Rectal smooth muscle tissue (tissue), 1 donor: Measurements from ENCODE around the gene ADAMTS17.

ENCODE experiments used
- H3K27ac ChIP-seq: one replicate; pipeline ENCODE4 v1.7.0; 2013; ENCODE audit warnings: low read depth, low read length, inconsistent platforms
- H3K27me3 ChIP-seq: one replicate; pipeline ENCODE4 v1.7.0; 2013; ENCODE audit warnings: low read length; ENCODE audit not compliant: control insufficient read depth, insufficient read depth
- H3K36me3 ChIP-seq: one replicate; pipeline ENCODE4 v1.7.0; 2013; ENCODE audit warnings: low read length; ENCODE audit not compliant: control insufficient read depth, insufficient read depth
- H3K4me1 ChIP-seq: one replicate; pipeline ENCODE4 v1.7.0; 2013; ENCODE audit warnings: low read length; ENCODE audit not compliant: control insufficient read depth, insufficient read depth
- H3K4me3 ChIP-seq: one replicate; pipeline ENCODE4 v1.7.0; 2013; ENCODE audit warnings: low read length
- H3K9ac ChIP-seq: one replicate; pipeline ENCODE4 v1.7.0; 2013; ENCODE audit warnings: low read length

Gene ADAMTS17

GRCh38 chr15:99994849-99995248 is 346.9 kb downstream of the ADAMTS17 start:
- no peaks in the 10 kb centered on the region for H3K27me3 ChIP-seq
- H3K27ac ChIP-seq, result no peak overlapping the region
- no peak overlapping the region for H3K4me3 ChIP-seq
- no peaks in the 10 kb centered on the region for H3K36me3 ChIP-seq
- H3K4me1 ChIP-seq, result no peaks in the 10 kb centered on the region
- H3K9ac ChIP-seq, result no peak overlapping the region

GRCh38 chr15:99993681-99994131 is 348.1 kb downstream of the ADAMTS17 start:
- no peaks in the 10 kb centered on the region for H3K36me3 ChIP-seq
- H3K4me1 ChIP-seq, result no peaks in the 10 kb centered on the region
- H3K27me3 ChIP-seq, result no peaks in the 10 kb centered on the region
- H3K4me3 ChIP-seq, result no peak overlapping the region
- H3K9ac ChIP-seq, result no peak overlapping the region
- no peak overlapping the region for H3K27ac ChIP-seq

GRCh38 chr15:99993262-99993661 is 348.5 kb downstream of the ADAMTS17 start:
- no peaks in the 10 kb centered on the region for H3K4me1 ChIP-seq
- H3K9ac ChIP-seq, result no peak overlapping the region
- no peaks in the 10 kb centered on the region for H3K36me3 ChIP-seq
- H3K4me3 ChIP-seq, result no peak overlapping the region
- no peak overlapping the region for H3K27ac ChIP-seq
- no peaks in the 10 kb centered on the region for H3K27me3 ChIP-seq

- no peaks in the 10 kb centered on the region for H3K36me3 ChIP-seq
- no peaks in the 10 kb centered on the region for H3K27me3 ChIP-seq
- no peak overlapping the region for H3K27ac ChIP-seq
- no peaks in the 10 kb centered on the region for H3K4me1 ChIP-seq
- no peak overlapping the region for H3K4me3 ChIP-seq
- no peak overlapping the region for H3K9ac ChIP-seq
Measured at GRCh38 chr15:99992611-99993231, 349.1 kb downstream of the ADAMTS17 start.

- no peaks in the 10 kb centered on the region for H3K4me1 ChIP-seq
- H3K36me3 ChIP-seq, result no peaks in the 10 kb centered on the region
- peaks cover 3% of the 10 kb centered on the region for H3K27me3 ChIP-seq
- no peak overlapping the region for H3K4me3 ChIP-seq
- H3K27ac ChIP-seq, result no peak overlapping the region
- H3K9ac ChIP-seq, result no peak overlapping the region
Measured at GRCh38 chr15:99989095-99989494, 352.7 kb downstream of the ADAMTS17 start.

- H3K9ac ChIP-seq, result no peak overlapping the region
- no peaks in the 10 kb centered on the region for H3K36me3 ChIP-seq
Measured at GRCh38 chr15:99987701-99988100, 354.1 kb downstream of the ADAMTS17 start.

GRCh38 chr15:99987119-99987506 is 354.7 kb downstream of the ADAMTS17 start:
- Histone ChIP-seq H3K9ac (no peak overlapping the region), H3K27ac (no peak overlapping the region)

More at GRCh38 chr15:99987701-99988100, 354.1 kb downstream of the ADAMTS17 start:
- no peak overlapping the region for H3K4me3 ChIP-seq
- H3K27ac ChIP-seq, result no peak overlapping the region
- no peaks in the 10 kb centered on the region for H3K4me1 ChIP-seq
- peaks cover 3% of the 10 kb centered on the region for H3K27me3 ChIP-seq

GRCh38 chr15:99986297-99987118 is 355.3 kb downstream of the ADAMTS17 start:
- Histone ChIP-seq H3K36me3 (no peaks in the 10 kb centered on the region), H3K4me3 (no peak overlapping the region), H3K4me1 (no peaks in the 10 kb centered on the region), H3K27ac (no peak overlapping the region), H3K9ac (no peak overlapping the region), H3K27me3 (peaks cover 3% of the 10 kb centered on the region)

More at GRCh38 chr15:99987119-99987506, 354.7 kb downstream of the ADAMTS17 start:
- no peaks in the 10 kb centered on the region for H3K36me3 ChIP-seq
- H3K4me3 ChIP-seq, result no peak overlapping the region
- peaks cover 3% of the 10 kb centered on the region for H3K27me3 ChIP-seq
- no peaks in the 10 kb centered on the region for H3K4me1 ChIP-seq

- H3K27ac ChIP-seq, result no peak overlapping the region
- no peak overlapping the region for H3K9ac ChIP-seq
- H3K4me3 ChIP-seq, result no peak overlapping the region
- peaks cover 3% of the 10 kb centered on the region for H3K27me3 ChIP-seq
- H3K36me3 ChIP-seq, result no peaks in the 10 kb centered on the region
- no peaks in the 10 kb centered on the region for H3K4me1 ChIP-seq
Measured at GRCh38 chr15:99985878-99986277, 355.9 kb downstream of the ADAMTS17 start.

- Histone ChIP-seq H3K9ac (no peak overlapping the region), H3K27ac (no peak overlapping the region), H3K36me3 (no peaks in the 10 kb centered on the region), H3K4me3 (no peak overlapping the region), H3K4me1 (no peaks in the 10 kb centered on the region), H3K27me3 (peaks cover 3% of the 10 kb centered on the region)
Measured at GRCh38 chr15:99984491-99985243, 357.1 kb downstream of the ADAMTS17 start.

GRCh38 chr15:99983886-99984286 is 357.9 kb downstream of the ADAMTS17 start:
- no peaks in the 10 kb centered on the region for H3K36me3 ChIP-seq
- H3K4me3 ChIP-seq, result no peak overlapping the region
- H3K4me1 ChIP-seq, result no peaks in the 10 kb centered on the region
- peaks cover 3% of the 10 kb centered on the region for H3K27me3 ChIP-seq
- no peak overlapping the region for H3K9ac ChIP-seq
- H3K27ac ChIP-seq, result no peak overlapping the region

- Histone ChIP-seq H3K4me1 (no peaks in the 10 kb centered on the region), H3K9ac (no peak overlapping the region), H3K27me3 (peaks cover 3% of the 10 kb centered on the region), H3K36me3 (no peaks in the 10 kb centered on the region), H3K27ac (no peak overlapping the region), H3K4me3 (no peak overlapping the region)
Measured at GRCh38 chr15:99983171-99983885, 358.4 kb downstream of the ADAMTS17 start.
